ENCODE measurements around the gene HCRT. TPM values are rescaled to one million over a fixed set of nuclear protein-coding genes. Genes with fewer than 3 reads are reported as not detected.

HCRT gene
- total RNA-seq, 1 donor from 2014 or later = not detected

- intact Hi-C loops (cut with micrococcal nuclease) = loop anchor here (2.0 to 10.0 kb wide), 5 partner anchors 26 to 354 kb away; partner anchors contain the start of genes DHX58, NAGLU and RAB5C
Measured at GRCh38 chr17:42180922-42181850, 4.1 kb downstream of the HCRT start, which contains the start of gene KCNH4. Gene KCNH4, minus strand, starts transcription at chr17:42181142. Its CDS starts 197 bp downstream, at chr17:42180945.

- intact Hi-C loops (cut with micrococcal nuclease) = loop anchor here (2.0 to 10.0 kb wide), 5 partner anchors 26 to 354 kb away; partner anchors contain the start of genes DHX58, NAGLU and RAB5C
Measured at GRCh38 chr17:42180411-42180921, 4.8 kb downstream of the HCRT start.

GRCh38 chr17:42179911-42180410, 5.3 kb downstream of the HCRT start:
- intact Hi-C loops (cut with micrococcal nuclease) = loop anchor here (2.0 to 10.0 kb wide), 5 partner anchors 25 to 355 kb away; partner anchors contain the start of genes DHX58, NAGLU and RAB5C

- intact Hi-C loops (cut with micrococcal nuclease) = no loop called here
Measured at GRCh38 chr17:42179335-42179734, 5.9 kb downstream of the HCRT start.

GRCh38 chr17:42178817-42179216, 6.4 kb downstream of the HCRT start:
- intact Hi-C loops (cut with micrococcal nuclease) = no loop called here

- intact Hi-C loops (cut with micrococcal nuclease) = no loop called here
Measured at GRCh38 chr17:42177684-42178083, 7.6 kb downstream of the HCRT start.

- intact Hi-C loops (cut with micrococcal nuclease) = no loop called here
Measured at GRCh38 chr17:42174126-42174783, 11.0 kb downstream of the HCRT start.

DNA sequence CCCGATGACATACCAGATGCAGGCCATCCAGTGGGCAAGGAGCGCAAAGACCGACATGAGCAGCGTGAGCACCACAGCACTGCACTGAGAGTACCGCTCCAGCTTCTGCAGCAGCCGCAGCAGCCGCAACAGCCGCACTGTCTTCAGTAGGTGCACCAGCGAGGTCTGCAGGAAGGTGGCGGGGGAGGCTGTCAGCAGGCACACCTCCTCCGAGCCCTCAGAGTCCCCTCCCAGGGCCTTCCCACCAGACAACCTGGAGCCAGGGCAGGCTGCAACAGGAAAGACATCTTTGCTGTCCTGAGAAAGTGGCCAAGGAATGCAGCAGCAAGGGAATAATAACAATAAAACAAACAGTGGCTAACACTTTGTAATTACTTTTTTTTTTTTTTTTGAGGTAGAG, 13.4 kb downstream of the HCRT start:
- intact Hi-C loops (cut with micrococcal nuclease) = no loop called here

DNA sequence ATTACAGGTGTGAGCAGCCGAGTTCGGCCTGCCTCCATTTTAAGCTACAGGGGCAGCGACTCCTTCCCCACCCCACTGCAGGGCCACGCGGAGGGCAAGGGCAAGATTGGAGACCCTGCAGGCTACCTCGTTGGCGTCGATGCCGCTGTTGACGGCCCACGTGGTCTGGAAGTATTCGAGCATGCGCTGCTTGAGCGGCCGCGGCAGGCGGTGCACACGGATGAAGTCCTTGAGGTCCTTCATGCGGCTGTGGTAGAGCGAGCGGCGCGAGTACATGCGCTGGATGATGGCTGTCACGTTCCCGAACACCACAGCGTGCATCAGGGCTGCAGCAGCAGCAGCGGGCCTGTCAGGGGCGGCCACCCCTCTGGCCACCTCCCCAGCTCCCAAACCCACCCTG, 15.9 kb downstream of the HCRT start:
- intact Hi-C loops (cut with micrococcal nuclease) = no loop called here

DNA sequence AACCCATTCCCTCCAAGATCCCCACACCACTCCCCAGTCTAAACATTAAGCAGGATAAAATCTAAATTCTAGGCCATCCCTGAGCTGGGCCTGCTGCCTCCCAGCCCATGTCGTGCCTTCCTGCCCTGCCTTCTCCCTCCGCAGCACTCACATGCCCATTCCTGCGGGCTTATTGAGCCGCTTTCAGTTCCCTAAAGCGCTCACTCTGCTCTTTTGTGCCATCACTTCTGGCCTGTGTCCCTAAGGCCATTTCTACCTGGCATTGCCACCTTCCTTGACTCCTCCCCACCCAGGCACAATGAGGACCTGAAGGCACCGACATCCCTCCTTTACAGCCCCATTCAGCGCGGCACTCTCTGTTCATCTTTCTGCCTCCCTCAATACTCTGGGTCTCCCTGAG, 17.4 kb downstream of the HCRT start:
- intact Hi-C loops (cut with micrococcal nuclease) = no loop called here

DNA sequence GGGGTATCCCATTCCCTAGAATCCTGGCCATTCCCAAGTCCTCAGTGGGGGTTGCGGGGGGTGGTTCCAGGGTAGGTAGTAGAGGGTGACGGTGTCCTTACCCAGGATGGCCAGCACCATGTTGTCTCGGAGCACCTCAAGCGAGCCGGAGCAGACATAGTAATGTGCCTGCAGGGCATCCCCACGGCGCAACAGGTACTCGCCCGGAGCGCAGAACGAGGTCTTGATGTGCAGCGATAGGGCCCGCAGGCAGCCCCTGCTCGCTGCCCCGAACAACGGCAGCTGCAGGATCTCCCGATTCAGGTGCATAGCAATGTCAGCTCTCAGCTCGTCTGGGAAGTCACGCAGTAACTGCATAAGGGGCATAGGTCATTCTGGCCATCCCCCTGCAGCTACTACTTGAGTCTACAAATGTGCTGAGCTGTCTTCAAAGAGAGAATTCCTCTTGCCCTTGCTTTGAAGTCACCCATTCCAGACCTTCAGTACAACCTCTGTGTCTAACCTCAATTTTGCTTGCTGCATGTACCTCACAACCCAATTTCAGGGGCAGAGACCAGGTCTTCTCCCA, 19.0 kb downstream of the HCRT start:
- intact Hi-C loops (cut with micrococcal nuclease) = no loop called here

DNA sequence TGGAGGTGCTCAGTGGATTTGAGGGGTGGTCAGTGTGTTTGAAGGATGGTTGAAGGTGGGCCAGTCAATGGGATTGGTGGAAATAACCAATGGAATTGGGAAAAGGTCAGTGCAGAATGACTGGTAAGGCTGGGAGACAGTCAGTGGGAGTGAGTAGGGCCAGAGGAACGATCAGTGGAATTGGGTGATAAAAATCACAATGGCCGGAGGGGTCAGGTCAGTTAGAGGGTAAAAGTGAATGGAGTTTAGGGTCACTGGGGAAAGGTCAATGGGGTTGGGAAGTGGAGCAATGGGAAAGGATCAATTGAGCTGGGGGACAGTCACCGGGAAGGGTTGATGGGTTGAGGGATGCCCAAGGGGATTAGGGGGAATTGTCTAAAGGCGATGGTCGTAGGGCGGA, 19.5 kb downstream of the HCRT start:
- intact Hi-C loops (cut with micrococcal nuclease) = no loop called here

GRCh38 chr17:42163696-42164407, 21.4 kb downstream of the HCRT start:
- intact Hi-C loops (cut with micrococcal nuclease) = no loop called here

DNA sequence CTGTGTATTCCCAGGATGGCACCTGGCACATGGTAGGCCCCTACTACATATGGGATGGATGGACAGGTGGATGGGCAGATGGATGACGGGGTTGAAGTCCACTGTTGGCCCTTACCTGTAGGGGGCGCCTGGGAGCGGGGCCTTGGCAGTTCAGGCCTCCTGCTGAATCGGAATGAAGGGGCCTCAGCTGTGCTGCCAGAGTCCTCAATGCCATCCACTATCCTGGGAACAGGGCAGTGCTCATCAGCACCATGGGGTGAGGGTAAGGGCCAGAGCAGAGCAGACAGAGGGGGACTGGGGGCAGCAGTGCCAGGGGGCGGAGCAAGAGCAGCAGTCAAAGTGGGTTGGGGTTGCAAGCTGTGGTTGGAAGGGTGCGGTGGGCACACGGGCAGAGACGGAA, 22.1 kb downstream of the HCRT start:
- intact Hi-C loops (cut with micrococcal nuclease) = no loop called here

DNA sequence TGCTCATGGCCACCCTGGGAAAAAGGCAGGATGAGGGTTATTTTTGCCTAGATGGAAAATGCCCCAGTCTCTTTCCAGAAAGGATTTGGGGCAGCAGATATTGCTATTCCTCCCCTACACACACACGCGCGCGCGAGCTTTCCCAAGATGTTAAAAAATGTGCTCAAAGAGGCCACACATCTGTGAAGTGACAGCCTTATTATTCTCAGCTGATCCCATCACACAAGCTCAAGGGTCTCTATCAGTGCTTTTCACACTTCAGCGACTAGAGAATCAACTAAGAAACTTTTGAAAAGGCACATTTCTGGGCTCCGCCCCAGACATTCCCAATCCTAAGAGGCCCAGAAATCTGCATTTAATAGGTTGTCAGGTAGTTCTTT, 24.7 kb downstream of the HCRT start:
- intact Hi-C loops (cut with micrococcal nuclease) = no loop called here

DNA sequence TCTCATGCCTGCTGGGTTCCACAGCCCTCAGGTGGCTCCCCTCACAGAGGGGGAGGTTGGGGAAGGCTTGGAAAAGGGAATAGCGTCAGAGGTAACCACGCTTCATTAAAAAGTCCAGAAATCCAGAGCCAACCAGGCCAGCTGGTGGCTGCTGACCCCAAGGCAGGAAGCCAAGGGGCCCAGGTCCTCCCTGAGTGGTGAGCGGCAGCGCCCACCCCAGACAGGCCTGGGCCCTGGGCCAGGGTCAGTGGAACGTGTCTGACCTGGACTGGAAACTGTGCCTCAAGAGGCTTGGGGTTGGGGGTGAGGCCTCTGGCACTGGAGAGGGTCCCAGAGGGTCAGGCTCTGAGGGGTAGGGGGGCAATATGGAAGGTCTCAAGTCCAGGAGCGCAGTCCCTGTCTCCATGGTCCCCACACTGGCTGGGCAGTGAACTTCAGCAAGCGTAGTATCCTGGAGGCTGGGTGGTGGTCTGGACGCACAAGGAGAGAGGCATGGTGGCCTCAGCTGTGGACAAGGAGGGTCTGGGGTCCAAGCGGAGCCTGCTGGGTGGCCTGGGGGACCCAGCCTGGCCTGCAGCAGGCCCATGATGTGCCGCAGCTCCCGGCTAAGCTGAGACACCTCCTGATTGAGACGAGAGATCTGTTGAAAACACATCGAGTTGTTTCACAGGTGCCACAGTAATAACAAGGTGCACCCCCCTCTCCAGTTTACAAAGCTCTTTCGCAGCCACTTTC, 25.3 kb downstream of the HCRT start:
- intact Hi-C loops (cut with micrococcal nuclease) = loop anchor here (5.0 kb wide), 1 partner anchor 48 kb away; the partner anchor contains the start of gene DHX58

GRCh38 chr17:42155614-42156045, 29.6 kb downstream of the HCRT start:
- intact Hi-C loops (cut with micrococcal nuclease) = loop anchor here (1.0 to 5.0 kb wide), 5 partner anchors 25 to 225 kb away; partner anchors contain the start of genes CNP, DHX58, KCNH4 and NKIRAS2

GRCh38 chr17:42153919-42154742, 31.1 kb downstream of the HCRT start:
- intact Hi-C loops (cut with micrococcal nuclease) = loop anchor here (2.0 kb wide), 1 partner anchor 27 kb away; the partner anchor contains the start of gene KCNH4

Measured in T-helper 2 cell treated with Interferon-gamma antibody and Interleukin-4, amounts not matched to agents 100 ng/mL and 5 ng/mL, for 36 hours (primary cell).